ENCODE data around the gene AKT1S1.

The AKT1S1 gene

GRCh38 chr19:49876422-49877019 is 634 bp downstream of the AKT1S1 start (continued):
- no peak for TF ChIP-seq ZNF610 (tag by site-specific recombination; IDR thresholded peaks at IDR 0.05; ENCODE audit: borderline replicate concordance)
- 0 out of 2 replicates have a peak, but pooled peaks have one; percentile 11 for TF ChIP-seq FEZF1 (tag by site-specific recombination; IDR thresholded peaks at IDR 0.05)
- no peak for TF ChIP-seq MZF1 (tag by site-specific recombination; IDR thresholded peaks at IDR 0.05; ENCODE audit: borderline replicate concordance)
- TF ChIP-seq ZNF830 (tag by site-specific recombination; IDR thresholded peaks at IDR 0.05; ENCODE audit: low read depth) = no peak
- peak; percentile 33; the same call in 1 of the 2 replicates for TF ChIP-seq KLF17 (tag by site-specific recombination; IDR thresholded peaks at IDR 0.05)
- TF ChIP-seq KLF8 (tag by site-specific recombination; IDR thresholded peaks at IDR 0.05) = peak; percentile 27; the same call in 1 of the 2 replicates
- no peak for TF ChIP-seq ZNF776 (tag by site-specific recombination; IDR thresholded peaks at IDR 0.05; ENCODE audit: borderline replicate concordance)
- TF ChIP-seq ZNF692 (tag by site-specific recombination; IDR thresholded peaks at IDR 0.05) = 0 out of 2 replicates have a peak, but pooled peaks have one; percentile 40
- no peak for TF ChIP-seq ZNF174 (tag by site-specific recombination; IDR thresholded peaks at IDR 0.05)
- TF ChIP-seq SP2 (tag by site-specific recombination; IDR thresholded peaks at IDR 0.05) = peak; percentile 87
- TF ChIP-seq ZNF394 (tag by site-specific recombination; IDR thresholded peaks at IDR 0.05; ENCODE audit: borderline replicate concordance) = peak; percentile 24; the same call in 1 of the 2 replicates
- no peak for TF ChIP-seq ZNF521 (tag by site-specific recombination; IDR thresholded peaks at IDR 0.05)
- TF ChIP-seq EGR2 (tag by site-specific recombination; IDR thresholded peaks at IDR 0.05; ENCODE audit: low read depth) = peak; percentile 22; the same call in 1 of the 2 replicates
- TF ChIP-seq ZIC2 (tag by site-specific recombination; IDR thresholded peaks at IDR 0.05) = no peak
- TF ChIP-seq ZBTB10 (tag by site-specific recombination; IDR thresholded peaks at IDR 0.05) = peak; percentile 80; the same call in 1 of the 2 replicates
- TF ChIP-seq ZNF112 (tag by site-specific recombination; IDR thresholded peaks at IDR 0.05) = no peak
- no peak for TF ChIP-seq ZNF146 (tag by site-specific recombination; IDR thresholded peaks at IDR 0.05)
- no peak for TF ChIP-seq ZNF626 (tag by site-specific recombination; IDR thresholded peaks at IDR 0.05)
- TF ChIP-seq RBAK (tag by site-specific recombination; IDR thresholded peaks at IDR 0.05) = peak; percentile 51; the same call in 1 of the 2 replicates
- TF ChIP-seq, protein P1, sequence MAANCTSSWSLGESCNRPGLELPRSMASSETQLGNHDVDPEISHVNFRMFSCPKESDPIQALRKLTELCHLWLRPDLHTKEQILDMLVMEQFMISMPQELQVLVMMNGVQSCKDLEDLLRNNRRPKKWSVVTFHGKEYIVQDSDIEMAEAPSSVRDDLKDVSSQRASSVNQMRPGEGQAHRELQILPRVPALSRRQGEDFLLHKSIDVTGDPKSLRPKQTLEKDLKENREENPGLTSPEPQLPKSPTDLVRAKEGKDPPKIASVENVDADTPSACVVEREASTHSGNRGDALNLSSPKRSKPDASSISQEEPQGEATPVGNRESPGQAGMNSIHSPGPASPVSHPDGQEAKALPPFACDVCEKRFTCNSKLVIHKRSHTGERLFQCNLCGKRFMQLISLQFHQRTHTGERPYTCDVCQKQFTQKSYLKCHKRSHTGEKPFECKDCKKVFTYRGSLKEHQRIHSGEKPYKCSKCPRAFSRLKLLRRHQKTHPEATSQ (tag by site-specific recombination; IDR thresholded peaks at IDR 0.05) = no peak
- 0 out of 2 replicates have a peak, but pooled peaks have one; percentile 11 for TF ChIP-seq KLF7 (tag by site-specific recombination; IDR thresholded peaks at IDR 0.05; ENCODE audit: borderline replicate concordance)
- TF ChIP-seq ZNF302 (tag by site-specific recombination; IDR thresholded peaks at IDR 0.05; ENCODE audit: low read depth) = no peak
- TF ChIP-seq SCRT2 (tag by site-specific recombination; IDR thresholded peaks at IDR 0.05) = peak; percentile 38
- TF ChIP-seq ZNF518A (tag by site-specific recombination; conservative IDR thresholded peaks at IDR 0.05; ENCODE audit: low read depth) = peak; percentile 28; the same call in 1 of the 2 replicates
- peak; percentile 99 for TF ChIP-seq YY1 (tag by site-specific recombination; IDR thresholded peaks at IDR 0.05)
- TF ChIP-seq ZFHX2 (tag by site-specific recombination; conservative IDR thresholded peaks at IDR 0.05) = peak; percentile 65
- TF ChIP-seq KLF10 (tag by site-specific recombination; IDR thresholded peaks at IDR 0.05) = no peak
- peak; percentile 93 for TF ChIP-seq ZNF629 (tag by site-specific recombination; IDR thresholded peaks at IDR 0.05)
- TF ChIP-seq ZNF133 (tag by site-specific recombination; IDR thresholded peaks at IDR 0.05) = peak; percentile 23; the same call in 1 of the 2 replicates
